ENCODE measurements around the gene TRAF3IP3. TPM values are rescaled to one million over a fixed set of nuclear protein-coding genes. Genes with fewer than 3 reads are reported as not detected.

Gene TRAF3IP3
- total and polyA plus RNA-seq, 2 donors (not counting 1 experiment from before 2014, with no cell fraction given): 262 to 344 TPM

- no peak overlapping the region for H3K4me3 ChIP-seq (ENCODE audit: control extremely low read depth in 1 of 5, extremely low read depth in 1 of 5, insufficient read depth in 1 of 5, low read depth in 2 of 5, low read length in 4 of 5)
- CTCF ChIA-PET: interaction anchor here (0.5 to 1.5 kb wide), 5 partner anchors 11 to 566 kb away, joined by 3 to 4 read pairs (median 3); partner anchors contain the start of gene TRAF3IP3
- no peak for TF ChIP-seq EZH2 (IDR thresholded peaks at IDR 0.05; ENCODE audit: borderline replicate concordance, insufficient read depth, low read depth, low read length, poor library complexity, severe bottlenecking)
- TF ChIP-seq, protein P1, sequence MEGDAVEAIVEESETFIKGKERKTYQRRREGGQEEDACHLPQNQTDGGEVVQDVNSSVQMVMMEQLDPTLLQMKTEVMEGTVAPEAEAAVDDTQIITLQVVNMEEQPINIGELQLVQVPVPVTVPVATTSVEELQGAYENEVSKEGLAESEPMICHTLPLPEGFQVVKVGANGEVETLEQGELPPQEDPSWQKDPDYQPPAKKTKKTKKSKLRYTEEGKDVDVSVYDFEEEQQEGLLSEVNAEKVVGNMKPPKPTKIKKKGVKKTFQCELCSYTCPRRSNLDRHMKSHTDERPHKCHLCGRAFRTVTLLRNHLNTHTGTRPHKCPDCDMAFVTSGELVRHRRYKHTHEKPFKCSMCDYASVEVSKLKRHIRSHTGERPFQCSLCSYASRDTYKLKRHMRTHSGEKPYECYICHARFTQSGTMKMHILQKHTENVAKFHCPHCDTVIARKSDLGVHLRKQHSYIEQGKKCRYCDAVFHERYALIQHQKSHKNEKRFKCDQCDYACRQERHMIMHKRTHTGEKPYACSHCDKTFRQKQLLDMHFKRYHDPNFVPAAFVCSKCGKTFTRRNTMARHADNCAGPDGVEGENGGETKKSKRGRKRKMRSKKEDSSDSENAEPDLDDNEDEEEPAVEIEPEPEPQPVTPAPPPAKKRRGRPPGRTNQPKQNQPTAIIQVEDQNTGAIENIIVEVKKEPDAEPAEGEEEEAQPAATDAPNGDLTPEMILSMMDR (IDR thresholded peaks at IDR 0.05): no peak
- POLR2A ChIA-PET: no interaction called here
- Mint-ChIP-seq H3K4me1 (peaks cover 8% of the 10 kb centered on the region), H3K27ac (no peak overlapping the region), H3K4me3 (no peak overlapping the region), H3K9me3 (ENCODE audit: insufficient read depth) (no peaks in the 10 kb centered on the region), H3K27me3 (no peaks in the 10 kb centered on the region)
- peak overlapping the region; percentile 25 for H2AFZ ChIP-seq (ENCODE audit: insufficient read depth, low read depth, low read length, poor library complexity, severe bottlenecking)
- no peaks in the 10 kb centered on the region for H4K20me1 ChIP-seq (ENCODE audit: control insufficient read depth, insufficient read depth, low read length, poor library complexity, severe bottlenecking)
- H3K9me3 ChIP-seq (ENCODE audit: control extremely low read depth in 1 of 3, control insufficient read depth in 2 of 3, insufficient read depth in 1 of 3, low read length in 2 of 3): no peaks in the 10 kb centered on the region
- no peak overlapping the region for H3K9ac ChIP-seq (ENCODE audit: low read length)
- no peak for DNase-seq
- no peaks in the 10 kb centered on the region for H3K36me3 ChIP-seq (replicated peaks in 1 of 2; ENCODE audit: control extremely low read depth in 1 of 2, control insufficient read depth in 1 of 2, extremely low read depth in 1 of 2, insufficient read depth in 2 of 2, low read length in 1 of 2)
- no peaks in the 10 kb centered on the region for H3K79me2 ChIP-seq (ENCODE audit: control insufficient read depth, insufficient read depth, low read length)
- no peak for ATAC-seq (ENCODE audit: low read depth)
- 82% methylated on average over 5 of the region's 8 CpGs for WGBS (ENCODE audit: insufficient coverage)
- intact Hi-C loops (cut with micrococcal nuclease): no loop called here
- H3K27me3 ChIP-seq (replicated peaks in 1 of 4; ENCODE audit: control extremely low read depth in 1 of 4, control insufficient read depth in 3 of 4, insufficient read depth in 4 of 4, low read length in 3 of 4): no peaks in the 10 kb centered on the region
- H3K4me1 ChIP-seq (ENCODE audit: control insufficient read depth in 2 of 2, insufficient read depth in 2 of 2, low read length in 2 of 2): peaks cover 0 to 4% of the 10 kb centered on the region in 2 donors
- no peak overlapping the region for H3K27ac ChIP-seq (ENCODE audit: low read length in 2 of 2)
- H3K4me2 ChIP-seq (replicated peaks; ENCODE audit: low read depth, low read length, poor library complexity, severe bottlenecking): no peak overlapping the region
Observed at GRCh38 chr1:209742409-209743144, 13.3 kb upstream of the TRAF3IP3 start.

DNA sequence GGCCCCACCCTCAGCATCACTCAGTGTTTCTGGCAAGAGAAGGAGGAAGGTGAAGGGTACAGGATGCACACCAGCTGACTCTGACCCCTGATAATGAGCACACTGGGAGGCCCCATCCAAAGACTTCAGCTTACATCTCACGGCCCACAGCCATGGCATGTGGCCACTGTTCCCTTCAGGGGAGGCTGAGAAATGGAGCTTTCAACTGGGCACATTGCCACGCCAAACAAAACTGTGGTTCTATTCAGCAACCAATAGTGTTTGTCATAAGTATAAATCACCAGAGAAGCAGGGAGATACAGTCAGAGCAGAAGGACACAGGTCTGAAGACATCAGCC lies 12.7 kb upstream of the TRAF3IP3 start:
- CTCF ChIA-PET: interaction anchor here (0.5 to 1.5 kb wide), 5 partner anchors 12 to 565 kb away, joined by 3 to 4 read pairs (median 3); partner anchors contain the start of gene TRAF3IP3
- intact Hi-C loops (cut with micrococcal nuclease): no loop called here
- DNase-seq (no peak), ATAC-seq (ENCODE audit: low read depth) (no peak)
- POLR2A ChIA-PET: interaction anchor here (0.6 kb wide), 1 partner anchor 29 kb away, joined by 3 read pairs; no protein-coding TSS in a partner anchor
- Mint-ChIP-seq H3K4me3 (no peak overlapping the region), H3K9me3 (ENCODE audit: insufficient read depth) (no peaks in the 10 kb centered on the region), H3K4me1 (peaks cover 14% of the 10 kb centered on the region), H3K27me3 (no peaks in the 10 kb centered on the region), H3K27ac (no peak overlapping the region)
- Histone ChIP-seq H3K27me3 (replicated peaks in 1 of 4; ENCODE audit: control extremely low read depth in 1 of 4, control insufficient read depth in 3 of 4, insufficient read depth in 4 of 4, low read length in 3 of 4) (no peaks in the 10 kb centered on the region), H2AFZ (ENCODE audit: insufficient read depth, low read depth, low read length, poor library complexity, severe bottlenecking) (peak overlapping the region; percentile 25), H3K36me3 (replicated peaks in 1 of 2; ENCODE audit: control extremely low read depth in 1 of 2, control insufficient read depth in 1 of 2, extremely low read depth in 1 of 2, insufficient read depth in 2 of 2, low read length in 1 of 2) (no peaks in the 10 kb centered on the region), H3K4me2 (replicated peaks; ENCODE audit: low read depth, low read length, poor library complexity, severe bottlenecking) (no peak overlapping the region), H4K20me1 (ENCODE audit: control insufficient read depth, insufficient read depth, low read length, poor library complexity, severe bottlenecking) (no peaks in the 10 kb centered on the region), H3K9me3 (ENCODE audit: control extremely low read depth in 1 of 3, control insufficient read depth in 2 of 3, insufficient read depth in 1 of 3, low read length in 2 of 3) (no peaks in the 10 kb centered on the region), H3K9ac (ENCODE audit: low read length) (no peak overlapping the region), H3K4me3 (ENCODE audit: control extremely low read depth in 1 of 5, extremely low read depth in 1 of 5, insufficient read depth in 1 of 5, low read depth in 2 of 5, low read length in 4 of 5) (no peak overlapping the region), H3K27ac (ENCODE audit: low read length in 2 of 2) (no peak overlapping the region), H3K79me2 (ENCODE audit: control insufficient read depth, insufficient read depth, low read length) (no peaks in the 10 kb centered on the region), H3K4me1 (ENCODE audit: control insufficient read depth in 2 of 2, insufficient read depth in 2 of 2, low read length in 2 of 2) (peaks cover 3 to 9% of the 10 kb centered on the region in 2 donors)
- whole genome bisulfite sequencing (ENCODE audit: insufficient coverage): 50% methylated on average over 1 of the region's 2 CpGs
- TF ChIP-seq EZH2 (IDR thresholded peaks at IDR 0.05; ENCODE audit: borderline replicate concordance, insufficient read depth, low read depth, low read length, poor library complexity, severe bottlenecking): no peak
- TF ChIP-seq, protein P1 (IDR thresholded peaks at IDR 0.05): no peak
